ENCODE results near the gene CDH13. TPM values are rescaled to one million over a fixed set of nuclear protein-coding genes. Genes with fewer than 3 reads are reported as not detected.
A peak's percentile ranks its signal among the peaks of the same experiment; 100 is the strongest.

CDH13 gene
- total and polyA plus RNA-seq, 10 of the 15 experiments (the other 5 are each of a cell fraction or from before 2014, with no cell fraction given), result under 0.01 to 0.05 TPM; not detected in 8

DNA sequence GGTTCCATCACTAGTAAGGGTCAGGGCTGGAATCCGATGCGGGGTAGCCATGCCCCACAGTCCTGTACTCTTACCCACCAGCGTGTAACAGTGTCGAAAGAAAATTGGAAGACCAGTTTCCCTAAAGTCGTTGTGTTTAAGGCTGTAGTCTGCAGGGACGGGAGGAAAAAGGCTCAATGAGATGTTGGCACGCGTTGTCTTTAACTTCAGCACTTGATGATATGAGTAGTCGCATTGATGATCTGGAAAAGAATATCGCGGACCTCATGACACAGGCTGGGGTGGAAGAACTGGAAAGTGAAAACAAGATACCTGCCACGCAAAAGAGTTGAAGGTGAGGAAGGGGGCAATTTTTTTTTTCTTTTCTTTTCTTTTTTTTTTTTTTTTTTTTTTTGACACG lies 1182.3 kb downstream of the CDH13 start:
- in situ Hi-C loops (cut with MboI) (no loop called here), intact Hi-C loops (cut with micrococcal nuclease; ENCODE audit: unreplicated experiment) (no loop called here)
- Histone ChIP-seq H3K9me3 (replicated peaks; ENCODE audit: control insufficient read depth, insufficient read depth, low read length) (no peaks in the 10 kb centered on the region), H3K4me2 (ENCODE audit: control insufficient read depth, insufficient read depth) (peak overlapping the region; percentile 90), H3K27me3 (replicated peaks in 1 of 2; ENCODE audit: control insufficient read depth in 2 of 2, insufficient read depth in 2 of 2, low read length in 1 of 2) (no peaks in the 10 kb centered on the region), H2AFZ (ENCODE audit: control insufficient read depth, low read depth, low read length) (no peak overlapping the region), H4K20me1 (ENCODE audit: control insufficient read depth, insufficient read depth) (peaks cover 3% of the 10 kb centered on the region; the same call in 1 of the 2 replicates), H3K79me2 (ENCODE audit: control insufficient read depth, insufficient read depth, low read length) (peaks cover 19% of the 10 kb centered on the region), H3K9ac (ENCODE audit: control insufficient read depth, insufficient read depth, low read length) (peak overlapping the region; percentile 90), H3K4me3 (peak overlapping the region; percentile 96), H3K27ac (ENCODE audit: control insufficient read depth, insufficient read depth) (no peak overlapping the region), H3K4me1 (ENCODE audit: control insufficient read depth, insufficient read depth, low read length) (peaks cover 8% of the 10 kb centered on the region; the same call in 1 of the 2 replicates), H3K36me3 (ENCODE audit: control insufficient read depth in 2 of 2, insufficient read depth in 2 of 2, low read length in 1 of 2) (peaks cover 0 to 11% of the 10 kb centered on the region in 2 experiments; a peak in 1 of 4 replicates)
- TF ChIP-seq, protein P1, sequence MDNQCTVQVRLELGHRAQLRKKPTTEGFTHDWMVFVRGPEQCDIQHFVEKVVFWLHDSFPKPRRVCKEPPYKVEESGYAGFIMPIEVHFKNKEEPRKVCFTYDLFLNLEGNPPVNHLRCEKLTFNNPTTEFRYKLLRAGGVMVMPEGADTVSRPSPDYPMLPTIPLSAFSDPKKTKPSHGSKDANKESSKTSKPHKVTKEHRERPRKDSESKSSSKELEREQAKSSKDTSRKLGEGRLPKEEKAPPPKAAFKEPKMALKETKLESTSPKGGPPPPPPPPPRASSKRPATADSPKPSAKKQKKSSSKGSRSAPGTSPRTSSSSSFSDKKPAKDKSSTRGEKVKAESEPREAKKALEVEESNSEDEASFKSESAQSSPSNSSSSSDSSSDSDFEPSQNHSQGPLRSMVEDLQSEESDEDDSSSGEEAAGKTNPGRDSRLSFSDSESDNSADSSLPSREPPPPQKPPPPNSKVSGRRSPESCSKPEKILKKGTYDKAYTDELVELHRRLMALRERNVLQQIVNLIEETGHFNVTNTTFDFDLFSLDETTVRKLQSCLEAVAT (IDR thresholded peaks at IDR 0.05), result peak; percentile 55
- TF ChIP-seq SREBF1 (IDR thresholded peaks at IDR 0.05; ENCODE audit: low read length), result no peak
- POLR2A ChIA-PET, result interaction anchor here (0.7 kb wide), 1 partner anchor 222 kb away, joined by 5 read pairs; no protein-coding TSS in a partner anchor
- WGBS (ENCODE audit: insufficient coverage, insufficient replicate concordance, low lambda C conversion rate, missing lambda C conversion rate), result 80% methylated on average over 12 of the region's 13 CpGs
- no peak for ATAC-seq
- RAD21 ChIA-PET (ENCODE audit: unreplicated experiment), result interaction anchor here (0.7 kb wide), 1 partner anchor 23 kb away, joined by 3 read pairs; no protein-coding TSS in a partner anchor
- FAIRE-seq, result no peak
- no peak for DNase-seq (ENCODE audit: low read depth, low spot score)
- CTCF ChIA-PET, result interaction anchor here (1.3 kb wide), 1 partner anchor 378 kb away, joined by 3 read pairs; the partner anchor contains the start of gene TAF1C
- SMC1A ChIA-PET (ENCODE audit: uncharacterized antibody, unreplicated experiment), result interaction anchor here (1.3 kb wide), 1 partner anchor 15 kb away, joined by 3 read pairs; no protein-coding TSS in a partner anchor
- BruUV-seq (replicated peaks), result TSS peak; percentile 74

DNA sequence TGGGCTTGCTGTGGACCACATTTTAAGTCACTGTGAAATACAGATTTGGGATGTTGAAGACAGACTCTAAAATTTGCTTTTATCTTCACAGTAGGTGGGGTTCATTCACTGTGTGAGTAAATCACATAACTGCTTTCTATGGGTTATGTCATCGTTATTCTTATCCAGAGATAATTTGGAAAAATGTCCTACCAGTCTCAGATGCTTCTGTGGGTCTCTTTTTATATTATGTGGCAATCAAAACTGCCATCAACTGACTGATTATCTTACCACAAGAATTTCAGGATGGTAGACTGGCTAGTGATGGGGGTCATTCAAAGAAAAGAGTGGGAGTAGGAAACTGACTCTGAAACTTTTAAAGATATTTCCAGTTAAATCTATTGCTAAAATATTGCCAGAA lies 1184.1 kb downstream of the CDH13 start:
- BruUV-seq (replicated peaks), result TSS peak; percentile 15
- Histone ChIP-seq H3K4me3 (no peak overlapping the region), H3K4me1 (ENCODE audit: control insufficient read depth, insufficient read depth, low read length) (peaks cover 8% of the 10 kb centered on the region; the same call in 1 of the 2 replicates), H3K9ac (ENCODE audit: control insufficient read depth, insufficient read depth, low read length) (no peak overlapping the region), H3K9me3 (replicated peaks; ENCODE audit: control insufficient read depth, insufficient read depth, low read length) (no peaks in the 10 kb centered on the region), H3K27me3 (replicated peaks in 1 of 2; ENCODE audit: control insufficient read depth in 2 of 2, insufficient read depth in 2 of 2, low read length in 1 of 2) (no peaks in the 10 kb centered on the region), H4K20me1 (ENCODE audit: control insufficient read depth, insufficient read depth) (peaks cover 3% of the 10 kb centered on the region; the same call in 1 of the 2 replicates), H3K27ac (ENCODE audit: control insufficient read depth, insufficient read depth) (no peak overlapping the region), H3K79me2 (ENCODE audit: control insufficient read depth, insufficient read depth, low read length) (peaks cover 19% of the 10 kb centered on the region), H3K36me3 (ENCODE audit: control insufficient read depth in 2 of 2, insufficient read depth in 2 of 2, low read length in 1 of 2) (peaks cover 0 to 11% of the 10 kb centered on the region in 2 experiments; a peak in 1 of 4 replicates), H3K4me2 (ENCODE audit: control insufficient read depth, insufficient read depth) (no peak overlapping the region), H2AFZ (ENCODE audit: control insufficient read depth, low read depth, low read length) (no peak overlapping the region)
- WGBS (ENCODE audit: insufficient coverage, insufficient replicate concordance, low lambda C conversion rate, missing lambda C conversion rate), result 95% methylated on average over 1 of the region's 1 CpG
- intact Hi-C loops (cut with micrococcal nuclease; ENCODE audit: unreplicated experiment) (no loop called here), in situ Hi-C loops (cut with MboI) (no loop called here)
- CTCF ChIA-PET, result no interaction called here
- SMC1A ChIA-PET (ENCODE audit: uncharacterized antibody, unreplicated experiment), result interaction anchor here (0.6 kb wide), 1 partner anchor 1868 kb away, joined by 3 read pairs; no protein-coding TSS in a partner anchor
- no peak for DNase-seq (ENCODE audit: low read depth, low spot score)
- FAIRE-seq, result no peak
- RAD21 ChIA-PET (ENCODE audit: unreplicated experiment), result no interaction called here
- POLR2A ChIA-PET, result no interaction called here
- ATAC-seq, result no peak
- TF ChIP-seq, protein P2, sequence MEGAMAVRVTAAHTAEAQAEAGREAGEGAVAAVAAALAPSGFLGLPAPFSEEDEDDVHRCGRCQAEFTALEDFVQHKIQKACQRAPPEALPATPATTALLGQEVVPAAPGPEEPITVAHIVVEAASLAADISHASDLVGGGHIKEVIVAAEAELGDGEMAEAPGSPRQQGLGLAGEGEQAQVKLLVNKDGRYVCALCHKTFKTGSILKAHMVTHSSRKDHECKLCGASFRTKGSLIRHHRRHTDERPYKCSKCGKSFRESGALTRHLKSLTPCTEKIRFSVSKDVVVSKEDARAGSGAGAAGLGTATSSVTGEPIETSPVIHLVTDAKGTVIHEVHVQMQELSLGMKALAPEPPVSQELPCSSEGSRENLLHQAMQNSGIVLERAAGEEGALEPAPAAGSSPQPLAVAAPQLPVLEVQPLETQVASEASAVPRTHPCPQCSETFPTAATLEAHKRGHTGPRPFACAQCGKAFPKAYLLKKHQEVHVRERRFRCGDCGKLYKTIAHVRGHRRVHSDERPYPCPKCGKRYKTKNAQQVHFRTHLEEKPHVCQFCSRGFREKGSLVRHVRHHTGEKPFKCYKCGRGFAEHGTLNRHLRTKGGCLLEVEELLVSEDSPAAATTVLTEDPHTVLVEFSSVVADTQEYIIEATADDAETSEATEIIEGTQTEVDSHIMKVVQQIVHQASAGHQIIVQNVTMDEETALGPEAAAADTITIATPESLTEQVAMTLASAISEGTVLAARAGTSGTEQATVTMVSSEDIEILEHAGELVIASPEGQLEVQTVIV (IDR thresholded peaks at IDR 0.05; ENCODE audit: borderline replicate concordance, partially characterized antibody), result no peak
- TF ChIP-seq SUPT20H (IDR thresholded peaks at IDR 0.05; ENCODE audit: borderline replicate concordance, control insufficient read depth, low read depth, low read length) (no peak), CBX5 (IDR thresholded peaks at IDR 0.05; ENCODE audit: low read depth) (no peak), POLR2A (IDR thresholded peaks at IDR 0.05; ENCODE audit: low read depth, low read length) (no peak), MEF2A (IDR thresholded peaks at IDR 0.05; ENCODE audit: insufficient read depth, low read depth, low read length) (no peak), WRNIP1 (IDR thresholded peaks at IDR 0.05; ENCODE audit: borderline replicate concordance, low read depth, low read length) (no peak)
- TF ChIP-seq, protein P3, sequence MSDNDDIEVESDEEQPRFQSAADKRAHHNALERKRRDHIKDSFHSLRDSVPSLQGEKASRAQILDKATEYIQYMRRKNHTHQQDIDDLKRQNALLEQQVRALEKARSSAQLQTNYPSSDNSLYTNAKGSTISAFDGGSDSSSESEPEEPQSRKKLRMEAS (IDR thresholded peaks at IDR 0.05; ENCODE audit: low read depth, low read length), result no peak
